ENCODE results near the gene H3-3A. TPM values are rescaled to one million over a fixed set of nuclear protein-coding genes. Genes with fewer than 3 reads are reported as not detected.
"Not testable (repeated sequence)": the region's sequence is repeated elsewhere in the genome, so short reads cannot be mapped to it uniquely, and the experiment has no call there.

H3-3A gene
- total and polyA plus RNA-seq, 12 donors: 259 to 452 (median 317) TPM

DNA sequence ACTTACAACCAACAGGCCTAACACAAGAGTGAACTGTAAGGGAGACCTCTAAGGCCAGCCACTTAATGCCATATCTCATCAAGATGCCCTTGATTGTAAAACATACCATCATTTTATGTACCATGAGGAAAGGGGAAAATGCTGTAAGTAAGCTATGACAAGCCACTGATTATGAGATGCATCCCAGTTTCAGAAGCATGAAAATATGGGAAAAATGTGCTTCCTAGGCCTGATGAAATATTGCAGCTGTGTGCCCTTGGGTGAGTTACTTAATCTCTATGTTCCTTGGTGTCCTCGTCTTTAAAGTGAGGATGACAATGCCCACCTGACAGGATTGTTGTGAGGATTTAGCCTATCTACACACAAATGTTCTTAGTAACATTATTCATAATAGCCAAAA is 28.9 kb downstream of the H3-3A start:
- Histone ChIP-seq H3K4me1 (no peaks in the 10 kb centered on the region), H3K4me3 (no peak overlapping the region), H3K27me3 (no peaks in the 10 kb centered on the region), H3K27ac (no peak overlapping the region), H3K9me3 (no peaks in the 10 kb centered on the region), H3K36me3 (no peaks in the 10 kb centered on the region)
- 93 to 94% methylated on average over 1 of the region's 1 CpG for WGBS, 2 donors
- ATAC-seq (no peak), DNase-seq (no peak)
- TF ChIP-seq, protein P1, sequence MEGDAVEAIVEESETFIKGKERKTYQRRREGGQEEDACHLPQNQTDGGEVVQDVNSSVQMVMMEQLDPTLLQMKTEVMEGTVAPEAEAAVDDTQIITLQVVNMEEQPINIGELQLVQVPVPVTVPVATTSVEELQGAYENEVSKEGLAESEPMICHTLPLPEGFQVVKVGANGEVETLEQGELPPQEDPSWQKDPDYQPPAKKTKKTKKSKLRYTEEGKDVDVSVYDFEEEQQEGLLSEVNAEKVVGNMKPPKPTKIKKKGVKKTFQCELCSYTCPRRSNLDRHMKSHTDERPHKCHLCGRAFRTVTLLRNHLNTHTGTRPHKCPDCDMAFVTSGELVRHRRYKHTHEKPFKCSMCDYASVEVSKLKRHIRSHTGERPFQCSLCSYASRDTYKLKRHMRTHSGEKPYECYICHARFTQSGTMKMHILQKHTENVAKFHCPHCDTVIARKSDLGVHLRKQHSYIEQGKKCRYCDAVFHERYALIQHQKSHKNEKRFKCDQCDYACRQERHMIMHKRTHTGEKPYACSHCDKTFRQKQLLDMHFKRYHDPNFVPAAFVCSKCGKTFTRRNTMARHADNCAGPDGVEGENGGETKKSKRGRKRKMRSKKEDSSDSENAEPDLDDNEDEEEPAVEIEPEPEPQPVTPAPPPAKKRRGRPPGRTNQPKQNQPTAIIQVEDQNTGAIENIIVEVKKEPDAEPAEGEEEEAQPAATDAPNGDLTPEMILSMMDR (IDR thresholded peaks at IDR 0.05): no peak
- intact Hi-C loops (cut with DNase I): no loop called here

DNA sequence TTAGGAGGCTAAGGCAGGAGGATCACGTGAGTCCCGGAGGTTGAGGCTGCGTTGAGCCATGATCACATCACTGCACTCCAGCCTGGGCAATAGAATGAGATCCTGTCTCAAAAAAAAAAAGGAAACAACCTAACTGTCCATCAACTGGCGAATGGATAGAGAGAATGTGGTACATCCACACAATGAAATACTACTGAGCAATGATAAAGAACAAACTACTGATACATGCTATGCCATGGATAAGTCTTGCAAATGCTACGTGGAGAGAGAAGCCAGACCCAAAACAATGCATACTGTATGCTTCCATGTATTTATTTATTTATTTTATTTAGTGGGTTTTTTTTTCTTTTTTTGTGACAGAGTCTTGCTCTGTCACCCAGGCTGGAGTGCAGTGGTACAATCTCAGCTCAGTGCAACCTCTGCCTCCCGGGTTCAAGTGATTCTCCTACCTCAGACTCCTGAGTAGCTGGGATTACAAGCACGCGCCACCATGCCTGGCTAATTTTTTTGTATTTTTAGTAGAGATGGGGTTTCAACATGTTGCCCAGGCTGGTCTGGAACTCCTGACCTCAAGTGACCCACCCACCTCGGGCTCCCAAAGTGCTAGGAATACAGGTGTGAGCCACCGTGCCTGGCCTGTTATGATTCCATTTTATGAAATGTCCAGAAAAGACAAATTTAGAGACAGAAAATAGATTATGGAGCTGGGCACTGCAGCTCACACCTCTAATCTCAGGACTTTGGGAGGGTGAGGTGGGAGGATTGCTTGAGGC is 29.7 kb downstream of the H3-3A start:
- H3K9me3 ChIP-seq; intact Hi-C loops (cut with DNase I); ATAC-seq; H3K4me1 ChIP-seq; H3K27ac ChIP-seq; H3K4me3 ChIP-seq; H3K27me3 ChIP-seq; H3K36me3 ChIP-seq; DNase-seq: not testable (repeated sequence)
- 88 to 90% methylated on average over 10 of the region's 10 CpGs for WGBS, 2 donors

DNA sequence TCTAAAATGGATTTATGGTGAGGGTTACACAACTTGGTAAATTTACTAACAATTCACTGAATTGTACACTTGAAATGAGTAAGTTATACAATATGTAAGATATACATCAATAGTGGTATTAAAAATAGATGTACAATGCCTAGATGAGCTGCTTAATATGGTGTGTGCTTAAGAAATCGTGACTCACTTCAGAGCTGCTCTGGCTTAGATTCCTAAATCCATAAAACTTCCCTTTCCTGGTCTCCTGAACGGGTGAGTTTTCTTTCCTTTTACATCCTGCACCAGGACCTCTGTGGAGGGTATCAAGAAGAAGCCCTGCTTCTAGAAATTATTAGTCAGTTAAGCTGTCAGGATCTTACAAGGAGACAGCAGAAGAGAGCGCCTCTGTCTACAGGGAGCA is 30.4 kb downstream of the H3-3A start:
- no peaks in the 10 kb centered on the region for H3K27me3 ChIP-seq
- intact Hi-C loops (cut with DNase I): no loop called here
- DNase-seq: no peak
- WGBS, 2 donors: 60 to 66% methylated on average over 3 of the region's 3 CpGs
- TF ChIP-seq, protein P1 (IDR thresholded peaks at IDR 0.05): no peak
- no peaks in the 10 kb centered on the region for H3K36me3 ChIP-seq
- no peak overlapping the region for H3K27ac ChIP-seq
- H3K9me3 ChIP-seq: no peaks in the 10 kb centered on the region
- no peaks in the 10 kb centered on the region for H3K4me1 ChIP-seq
- no peak for ATAC-seq
- no peak overlapping the region for H3K4me3 ChIP-seq

DNA sequence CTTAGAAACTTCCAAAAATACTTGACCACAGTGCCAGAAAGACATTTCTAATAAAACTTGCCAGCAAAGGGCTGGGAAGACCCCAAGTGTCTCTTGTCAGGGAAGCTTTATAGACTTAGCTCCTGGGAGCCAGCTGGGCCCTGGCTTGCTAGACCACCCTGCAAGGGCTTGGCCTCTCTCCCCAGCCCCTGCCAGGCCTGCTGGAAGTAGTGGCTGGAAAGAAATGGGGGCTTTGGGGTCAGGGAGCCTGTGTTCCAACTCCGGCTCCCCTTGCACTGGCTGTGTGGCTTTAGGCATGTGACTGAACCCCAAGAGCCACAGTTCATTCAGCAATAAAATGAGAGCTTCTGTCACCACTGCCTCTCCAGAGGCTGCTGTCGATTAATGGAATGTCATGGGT is 31.1 kb downstream of the H3-3A start:
- intact Hi-C loops (cut with DNase I): no loop called here

DNA sequence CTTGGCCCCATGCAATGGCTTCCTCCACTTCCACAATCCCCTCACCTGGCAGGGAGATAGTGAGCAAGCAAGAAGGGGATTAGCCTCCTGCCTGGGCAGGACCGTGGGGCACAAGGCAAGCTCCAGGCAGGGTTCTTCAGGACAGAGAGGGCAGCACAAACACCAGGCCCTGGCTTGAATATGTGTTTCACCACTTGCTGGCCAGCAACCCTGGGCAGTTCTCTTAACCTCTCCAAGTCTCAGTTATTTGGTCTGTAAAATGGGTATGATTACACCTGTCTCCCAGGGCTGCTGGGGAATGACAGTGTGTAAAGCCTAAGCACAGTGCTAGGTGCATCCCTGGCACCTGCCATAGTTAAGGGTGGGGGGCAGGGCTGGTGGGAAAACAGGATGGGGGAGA is 31.9 kb downstream of the H3-3A start:
- no peak for ATAC-seq
- 41 to 91% methylated on average over 1 of the region's 1 CpG for WGBS, 2 donors
- no peaks in the 10 kb centered on the region for H3K9me3 ChIP-seq
- DNase-seq: no peak
- H3K27me3 ChIP-seq: no peaks in the 10 kb centered on the region
- intact Hi-C loops (cut with DNase I): no loop called here
- TF ChIP-seq, protein P1 (IDR thresholded peaks at IDR 0.05): no peak
- H3K4me1 ChIP-seq: no peaks in the 10 kb centered on the region
- no peak overlapping the region for H3K27ac ChIP-seq
- H3K36me3 ChIP-seq: no peaks in the 10 kb centered on the region
- no peak overlapping the region for H3K4me3 ChIP-seq

More for the DNA sequence above, 31.1 kb downstream of the H3-3A start:
- ATAC-seq: no peak
- no peaks in the 10 kb centered on the region for H3K36me3 ChIP-seq
- TF ChIP-seq, protein P1 (IDR thresholded peaks at IDR 0.05): no peak
- H3K27me3 ChIP-seq: no peaks in the 10 kb centered on the region
- no peak overlapping the region for H3K27ac ChIP-seq
- WGBS, 2 donors: 84 to 93% methylated on average over 2 of the region's 2 CpGs
- no peak for DNase-seq
- no peak overlapping the region for H3K4me3 ChIP-seq
- H3K9me3 ChIP-seq: no peaks in the 10 kb centered on the region
- no peaks in the 10 kb centered on the region for H3K4me1 ChIP-seq

Measured in heart right ventricle (tissue), 16 donors.